Measurements from ENCODE around the gene ITPRID1. TPM values are rescaled to one million over a fixed set of nuclear protein-coding genes. Genes with fewer than 3 reads are reported as not detected.

Gene ITPRID1
- total RNA-seq, 1 experiment from 2014 or later, result not detected

- no peak for DNase-seq (ENCODE audit: low spot score)
Measured at GRCh38 chr7:31695859-31696614, 182.1 kb downstream of the ITPRID1 start.

DNA sequence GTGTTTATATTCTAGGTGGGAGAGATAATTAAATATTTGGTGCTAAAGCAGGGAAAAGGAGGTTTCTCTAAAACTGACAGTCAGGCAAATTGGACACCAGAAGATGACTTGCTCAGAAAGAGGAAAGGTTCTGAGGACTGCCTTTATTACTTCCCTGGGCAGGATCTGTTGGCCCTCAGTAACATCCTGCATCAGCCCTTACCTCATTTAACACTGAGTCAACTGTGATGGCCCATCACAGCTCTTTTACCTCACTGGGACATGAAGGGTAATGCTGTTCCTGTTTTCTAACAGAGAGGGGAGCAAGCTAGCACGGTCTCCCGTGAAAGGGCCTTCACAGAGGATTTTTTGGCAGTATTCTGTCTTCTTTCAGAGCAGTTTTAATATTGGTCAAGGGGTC, 185.2 kb downstream of the ITPRID1 start:
- no peak for DNase-seq (ENCODE audit: low spot score)

DNA sequence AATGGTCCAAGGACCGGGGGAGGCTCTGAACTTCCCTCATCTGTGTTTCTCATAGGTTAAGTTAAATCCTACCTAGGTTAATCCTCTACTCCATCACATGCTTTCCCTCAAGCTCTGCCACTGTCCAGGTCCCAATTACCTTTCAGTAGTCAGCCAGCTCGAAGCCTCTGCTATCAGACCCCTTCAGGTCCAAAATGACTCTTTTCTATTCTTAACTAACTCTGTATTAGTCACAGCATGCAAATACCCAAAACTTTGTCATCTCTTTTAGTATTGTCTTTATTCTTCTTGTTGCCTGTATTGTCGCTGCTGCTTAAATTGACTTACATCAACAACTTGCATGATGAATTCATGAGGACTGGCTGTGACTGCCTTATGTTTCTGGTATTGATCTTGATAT, 188.5 kb downstream of the ITPRID1 start:
- no peak for DNase-seq (ENCODE audit: low spot score)

GRCh38 chr7:31705377-31705776, 191.5 kb downstream of the ITPRID1 start:
- no peak for DNase-seq (ENCODE audit: low spot score)

DNA sequence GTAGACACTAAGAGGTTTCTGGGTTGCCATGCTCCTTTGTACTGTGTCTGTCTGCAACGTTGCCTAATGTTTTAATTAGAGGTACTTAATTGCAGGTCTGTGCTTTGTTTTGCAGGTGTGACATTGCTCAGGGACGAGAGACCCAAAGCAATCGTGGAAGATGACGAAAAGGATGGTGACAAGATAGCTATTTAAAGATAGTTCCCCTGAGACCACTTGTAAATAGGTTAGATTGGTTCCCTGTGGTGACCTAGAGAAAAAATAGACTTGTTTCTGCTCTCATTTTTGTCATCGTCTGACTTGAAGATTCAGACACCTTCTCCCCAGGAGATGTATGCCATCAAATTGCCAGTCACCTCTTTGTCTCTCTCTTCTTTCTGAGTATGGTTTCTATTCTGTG, 193.2 kb downstream of the ITPRID1 start:
- no peak for DNase-seq (ENCODE audit: low spot score)

Other genes starting within 250 kb of the ITPRID1 start
- gene NEUROD6, start 173.4 kb upstream of the ITPRID1 start, total RNA-seq (2014; rRNA removed; shearing (Covaris generic)), result not detected in 2 replicates
- not detected in 2 replicates for gene PPP1R17, start 173.1 kb downstream of the ITPRID1 start, total RNA-seq (2014; rRNA removed; shearing (Covaris generic))

Measured in A172 (cell line).